MCF 10A (cell line): ENCODE results near the gene TRIM67. TPM values are rescaled to one million over a fixed set of nuclear protein-coding genes. Genes with fewer than 3 reads are reported as not detected.

Experiments used
- total RNA-seq: library from RNA; stranded (reverse); gene quantifications from 2 replicates; pipeline ENCODE4 v1.2.3, GENCODE V29; 2022

Gene TRIM67
- total RNA-seq, 1 experiment from 2014 or later, result not detected

Other genes with a start within 250 kb of the TRIM67 start
- gene TTC13, start 183.2 kb upstream of the TRIM67 start, total RNA-seq, result 29.9 and 35.2 TPM in 2 replicates
- gene ARV1, start 183.0 kb upstream of the TRIM67 start, total RNA-seq, result 41.8 and 51.8 TPM in 2 replicates
- gene FAM89A, start 121.8 kb upstream of the TRIM67 start, total RNA-seq, result 25.2 and 29.2 TPM in 2 replicates
- gene GNPAT, start 79.2 kb downstream of the TRIM67 start, total RNA-seq, result 60.9 and 64.4 TPM in 2 replicates
- gene EXOC8, start 175.8 kb downstream of the TRIM67 start, total RNA-seq, result 24.0 and 28.5 TPM in 2 replicates
- gene SPRTN, start 176.2 kb downstream of the TRIM67 start, total RNA-seq, result 30.4 and 36.9 TPM in 2 replicates